Measurements from ENCODE around the gene IQCN. TPM values are rescaled to one million over a fixed set of nuclear protein-coding genes. Genes with fewer than 3 reads are reported as not detected.

Gene IQCN
- total RNA-seq, 4 donors from 2014 or later: 5.7 to 17.0 (median 8.9) TPM

DNA sequence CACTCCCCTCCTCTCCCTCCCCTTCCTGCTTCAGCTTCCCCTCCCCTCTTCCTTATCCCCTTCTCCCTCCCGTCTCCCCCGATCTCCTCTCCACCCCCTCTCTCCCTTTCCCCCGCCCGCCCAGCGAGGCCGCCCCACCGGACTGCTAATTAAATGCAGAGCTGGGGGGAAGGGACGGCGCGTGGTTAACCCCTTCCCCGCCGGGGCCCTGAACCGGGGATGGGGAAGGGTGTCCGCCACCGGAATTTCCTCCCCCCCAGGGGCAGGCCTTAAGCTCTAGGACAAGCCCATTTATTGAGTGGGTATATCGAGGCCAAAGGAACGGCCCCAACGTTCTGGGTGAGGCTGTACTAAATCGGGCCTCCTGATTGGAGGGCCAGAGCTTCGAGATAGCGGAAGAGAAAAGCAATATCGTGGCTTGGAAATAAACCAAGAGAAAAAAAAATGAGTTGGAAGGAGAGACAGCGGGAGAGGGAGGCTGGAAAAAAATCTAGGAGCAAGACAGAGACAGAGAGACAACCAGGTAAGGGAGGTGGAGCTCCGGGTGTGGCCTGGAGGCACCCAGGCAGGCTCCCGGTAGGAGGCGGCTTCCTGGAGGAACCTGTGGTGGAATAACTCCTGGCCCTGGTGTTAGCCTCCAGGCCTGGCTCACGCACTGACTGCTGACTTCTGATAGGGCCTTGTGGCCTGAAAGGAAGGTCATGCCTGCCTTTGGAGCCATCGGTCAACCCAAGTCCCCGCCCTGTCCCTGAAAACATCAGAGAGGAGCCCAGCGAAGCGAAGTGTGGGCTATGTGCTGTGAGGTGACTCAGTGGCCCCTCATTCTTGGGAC lies 18.8 kb upstream of the IQCN start:
- 13 to 15% methylated on average over 25 to 29 of the region's 31 CpGs for WGBS, 2 donors
- no peaks in the 10 kb centered on the region for H3K9me3 ChIP-seq
- peak overlapping the region; percentile 95 to 99 (median 96) for H3K27ac ChIP-seq
- peak overlapping the region; percentile 37 to 63 (median 54) for H3K4me3 ChIP-seq (replicated peaks in 1 of 3)
- H3K36me3 ChIP-seq: no peaks in the 10 kb centered on the region
- peak; percentile 73 to 75 for DNase-seq
- H3K27me3 ChIP-seq: no peaks in the 10 kb centered on the region
- peaks cover 18 to 20% of the 10 kb centered on the region in 2 donors for H3K4me1 ChIP-seq
- intact Hi-C loops (cut with DNase I): no loop called here
- peak in 1 of 2 donors; percentile 6 for TF ChIP-seq POLR2A (IDR thresholded peaks at IDR 0.05)
- TF ChIP-seq CTCF (IDR thresholded peaks at IDR 0.05): no peak

DNA sequence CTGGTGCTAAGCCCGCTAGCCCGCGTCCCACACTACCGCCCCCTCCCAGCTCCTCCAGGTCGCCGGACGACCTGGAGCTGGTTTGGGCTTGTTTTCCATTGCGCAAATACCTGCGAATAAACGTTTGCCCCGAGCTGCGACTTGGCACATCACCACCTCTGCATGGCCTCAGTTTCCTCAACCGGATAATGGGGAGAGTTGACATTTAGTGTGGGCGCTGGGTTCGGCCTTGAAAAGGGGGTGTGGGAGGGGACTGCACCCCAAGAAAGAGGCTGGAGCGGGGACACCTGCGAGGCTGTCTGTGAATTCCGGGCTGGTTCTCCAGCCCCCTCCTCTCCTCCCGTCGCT lies 18.2 kb upstream of the IQCN start:
- TF ChIP-seq CTCF (IDR thresholded peaks at IDR 0.05) (peak in 1 of 6 experiments; percentile 18), POLR2A (IDR thresholded peaks at IDR 0.05) (no peak)
- Histone ChIP-seq H3K4me3 (replicated peaks in 1 of 3) (peak overlapping the region; percentile 37 to 63 (median 54)), H3K36me3 (no peaks in the 10 kb centered on the region), H3K27me3 (no peaks in the 10 kb centered on the region), H3K27ac (peak overlapping the region; percentile 95 to 99 (median 96)), H3K9me3 (no peaks in the 10 kb centered on the region), H3K4me1 (peaks cover 18 to 20% of the 10 kb centered on the region in 2 donors)
- intact Hi-C loops (cut with DNase I): no loop called here
- WGBS, 2 donors: 0 to 1% methylated on average over 16 to 20 of the region's 20 CpGs
- no peak for DNase-seq

- DNase-seq: peak; percentile 90 to 93
- H3K9me3 ChIP-seq: no peaks in the 10 kb centered on the region
- no peaks in the 10 kb centered on the region for H3K27me3 ChIP-seq
- H3K36me3 ChIP-seq: no peaks in the 10 kb centered on the region
- H3K27ac ChIP-seq: peak overlapping the region; percentile 95 to 99 (median 96)
- WGBS, 2 donors: 1 to 2% methylated on average over 42 to 52 of the region's 75 CpGs
- peaks cover 18 to 20% of the 10 kb centered on the region in 2 donors for H3K4me1 ChIP-seq
- intact Hi-C loops (cut with DNase I): no loop called here
- TF ChIP-seq CTCF (IDR thresholded peaks at IDR 0.05) (no peak), POLR2A (IDR thresholded peaks at IDR 0.05) (peak; percentile 68 to 80)
- peak overlapping the region; percentile 37 to 63 (median 54) for H3K4me3 ChIP-seq (replicated peaks in 1 of 3)
Measured at GRCh38 chr19:18291590-18292461, 17.6 kb upstream of the IQCN start.

DNA sequence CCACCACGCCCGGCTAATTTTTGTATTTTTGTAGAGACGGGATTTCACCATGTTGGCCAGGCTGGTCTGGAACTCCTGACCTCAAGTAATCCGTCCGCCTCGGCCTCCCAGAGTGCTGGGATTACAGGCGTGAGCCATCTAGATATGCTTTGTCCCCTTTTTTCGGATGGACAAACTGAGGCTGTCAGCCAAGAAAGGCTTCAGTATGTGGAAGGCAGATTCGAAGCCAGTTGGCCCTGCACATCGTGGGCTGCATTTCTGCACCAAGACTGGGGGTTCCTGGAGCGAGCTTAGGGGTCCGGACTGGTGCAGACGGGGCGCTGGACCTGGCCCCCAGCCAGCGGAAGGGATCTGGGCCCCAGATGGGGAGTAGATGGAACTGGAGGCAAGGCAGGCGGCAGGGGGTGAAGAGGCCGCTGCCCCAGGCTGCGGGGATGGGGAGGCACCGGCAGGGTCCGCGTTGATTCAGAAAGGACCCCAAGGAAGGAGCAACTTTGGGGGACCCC lies 16.8 kb upstream of the IQCN start:
- no peaks in the 10 kb centered on the region for H3K36me3 ChIP-seq
- no peaks in the 10 kb centered on the region for H3K27me3 ChIP-seq
- intact Hi-C loops (cut with DNase I): no loop called here
- WGBS, 2 donors: 46 to 66% methylated on average over 13 to 17 of the region's 21 CpGs
- peak overlapping the region in 1 of 3 donors; percentile 54 for H3K4me3 ChIP-seq (replicated peaks in 1 of 3)
- H3K27ac ChIP-seq: peak overlapping the region; percentile 95 to 99 (median 96)
- no peak for DNase-seq
- no peak for TF ChIP-seq CTCF (IDR thresholded peaks at IDR 0.05)
- TF ChIP-seq POLR2A (IDR thresholded peaks at IDR 0.05): no peak
- H3K4me1 ChIP-seq: peaks cover 18 to 20% of the 10 kb centered on the region in 2 donors
- no peaks in the 10 kb centered on the region for H3K9me3 ChIP-seq

All from thyroid gland (tissue), 4 donors.